Activated CD8-positive, alpha-beta memory T cell treated with anti-CD3 and anti-CD28 coated beads, Interleukin-2, amount 50 U/mL, for 24 hours (primary cell): ENCODE data around the gene ELOVL5.
A peak's percentile ranks its signal among the peaks of the same experiment; 100 is the strongest.
"Not testable (repeated sequence)": the region's sequence is repeated elsewhere in the genome, so short reads cannot be mapped to it uniquely, and the experiment has no call there.

Experiments
- DNase-seq: peaks from one replicate; pipeline ENCODE4 v3.0.0-alpha.2; 2020; ENCODE audit errors: extremely low read depth

The ELOVL5 gene

GRCh38 chr6:53348371-53349208, at the start of gene ELOVL5:
TSS of gene ELOVL5 (minus strand) at chr6:53348950. CDS start at chr6:53295699, 53,251 bp downstream.
- DNase-seq: peak; percentile 97

GRCh38 chr6:53397283-53397682, 48.5 kb upstream of the ELOVL5 start:
- no peak for DNase-seq

GRCh38 chr6:53395986-53396385, 47.2 kb upstream of the ELOVL5 start:
- DNase-seq: no peak

DNA sequence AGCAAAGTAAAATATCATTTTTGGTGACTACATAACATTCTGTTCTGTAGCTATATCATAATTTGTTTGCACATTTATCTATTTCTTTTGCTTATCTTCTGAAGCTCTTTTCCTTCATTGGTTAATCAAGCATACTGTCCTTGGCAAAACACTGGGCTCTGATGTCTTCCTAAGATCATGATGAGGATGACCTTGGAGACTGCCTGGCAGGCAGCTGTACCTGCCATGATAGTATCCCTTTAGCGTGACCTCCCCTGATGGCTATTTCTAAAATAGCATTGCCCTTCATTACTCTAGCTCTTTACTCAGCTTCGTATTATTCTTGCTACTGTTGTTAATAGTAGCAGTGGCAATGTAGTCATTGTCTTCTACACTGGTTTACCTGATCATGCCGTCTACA, 46.0 kb upstream of the ELOVL5 start:
- no peak for DNase-seq

DNA sequence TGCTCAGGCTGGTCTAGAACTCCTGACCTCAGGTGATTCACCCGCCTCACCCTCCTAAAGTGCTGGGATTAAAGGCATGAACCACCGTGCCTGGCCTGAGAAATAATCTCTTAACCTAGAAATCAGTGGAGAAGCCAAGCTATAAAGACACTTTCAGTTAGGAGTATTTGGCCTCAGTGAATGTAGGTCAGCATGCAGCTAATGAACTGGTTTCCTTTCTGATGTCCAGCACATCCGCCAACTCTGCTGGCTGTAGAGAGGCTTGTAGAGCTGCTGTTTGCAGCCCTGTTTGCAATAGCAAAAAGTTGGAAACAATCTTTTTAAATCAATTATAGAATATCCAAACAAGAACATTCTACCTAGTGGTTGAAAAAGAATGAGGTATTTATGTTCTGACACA, 42.4 kb upstream of the ELOVL5 start:
- DNase-seq: no peak

GRCh38 chr6:53390010-53390409, 41.3 kb upstream of the ELOVL5 start:
- no peak for DNase-seq

GRCh38 chr6:53388615-53389014, 39.9 kb upstream of the ELOVL5 start:
- DNase-seq: not testable (repeated sequence)

DNA sequence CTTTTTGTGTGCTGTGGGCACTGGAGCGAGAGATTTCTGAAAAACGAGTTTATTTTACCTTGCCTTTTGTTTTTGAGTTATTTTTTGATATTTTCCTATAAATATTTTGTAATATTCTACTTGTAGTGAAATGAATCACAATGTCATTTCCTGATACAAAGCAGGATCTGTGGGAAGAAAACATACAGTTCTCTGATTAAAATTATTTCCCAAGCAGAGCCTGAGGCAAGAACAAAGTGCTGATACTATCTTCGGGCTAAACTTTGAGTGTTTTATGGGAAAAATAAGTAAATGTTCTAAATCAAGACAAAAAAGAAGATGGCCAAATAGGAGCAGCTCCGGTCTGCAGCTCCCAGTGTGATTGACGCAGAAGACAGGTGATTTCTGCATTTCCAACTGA, 33.7 kb upstream of the ELOVL5 start:
- no peak for DNase-seq

- DNase-seq: no peak
Measured at GRCh38 chr6:53378208-53378607, 29.5 kb upstream of the ELOVL5 start.

DNA sequence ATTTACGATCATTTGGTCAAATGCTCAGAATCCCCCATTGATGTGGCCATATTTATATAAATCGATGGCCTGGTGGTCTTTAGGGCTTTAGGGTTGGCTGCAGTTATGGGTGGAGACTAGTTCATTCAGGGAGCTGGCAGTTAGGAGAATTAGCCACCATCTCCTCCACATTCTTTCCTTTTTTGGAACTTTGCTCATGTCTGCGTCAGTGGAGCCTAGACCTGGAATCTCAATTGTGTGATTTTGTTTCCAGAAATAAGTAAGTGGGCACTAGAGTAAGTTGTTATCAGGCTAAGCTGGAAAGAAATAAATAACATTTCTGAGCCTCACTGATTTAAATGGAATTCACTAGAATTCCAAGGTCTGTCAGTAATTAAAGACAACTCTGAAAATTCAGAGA, 29.0 kb upstream of the ELOVL5 start:
- no peak for DNase-seq

GRCh38 chr6:53377289-53377688, 28.5 kb upstream of the ELOVL5 start:
- no peak for DNase-seq

DNA sequence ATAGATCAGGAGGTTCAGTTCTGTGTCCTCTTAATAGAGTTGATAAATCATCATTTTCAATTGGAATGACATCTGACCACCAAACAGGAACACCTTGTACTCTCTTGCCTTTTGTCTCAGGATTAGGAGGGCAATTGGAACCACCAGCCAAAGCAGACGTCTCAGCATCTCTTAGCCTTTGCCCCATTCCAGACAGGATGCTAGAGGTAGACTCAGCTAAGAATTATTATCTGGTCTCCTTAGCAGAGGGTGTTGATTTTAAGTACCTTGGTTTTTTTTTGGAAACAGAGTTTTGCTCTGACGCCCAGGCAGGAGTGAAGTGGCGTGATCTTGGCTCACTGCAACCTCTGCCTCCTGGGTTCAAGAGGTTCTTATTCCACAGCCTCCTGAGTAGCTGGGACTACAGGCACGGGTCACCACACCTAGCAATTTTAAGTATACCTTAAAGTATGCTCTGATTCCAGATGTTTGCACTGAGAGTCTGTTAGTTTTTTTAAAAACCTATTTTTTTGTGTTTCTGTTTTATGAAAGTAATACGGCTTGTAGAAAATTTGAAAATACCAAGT, 28.0 kb upstream of the ELOVL5 start:
- DNase-seq: no peak

GRCh38 chr6:53375847-53376246, 27.1 kb upstream of the ELOVL5 start:
- DNase-seq: no peak

- DNase-seq: no peak
Measured at GRCh38 chr6:53373638-53374037, 24.9 kb upstream of the ELOVL5 start.

DNA sequence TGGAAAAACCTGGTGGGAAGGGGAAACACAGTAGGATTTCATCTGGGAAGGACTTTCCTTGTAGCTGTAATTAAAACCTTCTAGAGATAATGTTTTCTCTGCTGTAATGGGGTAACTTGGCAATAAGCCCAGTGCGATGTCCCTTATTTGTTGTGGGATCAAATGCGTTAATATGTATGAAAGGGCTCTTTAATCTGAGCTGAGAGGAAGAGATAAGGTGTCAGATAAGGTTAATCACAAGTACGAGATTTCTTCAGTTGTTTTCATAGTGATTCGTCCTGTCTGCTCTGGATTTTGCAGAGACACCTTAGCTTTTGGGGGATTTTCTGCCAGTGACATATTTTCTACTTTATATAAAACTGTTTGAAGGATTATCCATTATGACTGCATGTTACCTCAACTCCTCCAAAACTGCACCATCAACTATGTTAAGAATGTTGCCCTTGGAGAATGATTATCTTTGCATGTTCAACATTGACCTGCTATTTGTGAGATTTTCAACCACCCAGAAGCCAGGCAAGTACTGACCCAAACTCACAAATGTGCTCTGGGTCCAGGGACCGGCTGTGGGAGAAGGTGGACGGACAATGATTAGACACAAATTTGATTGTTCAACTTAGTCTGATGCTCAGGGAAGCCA, 21.2 kb upstream of the ELOVL5 start:
- no peak for DNase-seq

DNA sequence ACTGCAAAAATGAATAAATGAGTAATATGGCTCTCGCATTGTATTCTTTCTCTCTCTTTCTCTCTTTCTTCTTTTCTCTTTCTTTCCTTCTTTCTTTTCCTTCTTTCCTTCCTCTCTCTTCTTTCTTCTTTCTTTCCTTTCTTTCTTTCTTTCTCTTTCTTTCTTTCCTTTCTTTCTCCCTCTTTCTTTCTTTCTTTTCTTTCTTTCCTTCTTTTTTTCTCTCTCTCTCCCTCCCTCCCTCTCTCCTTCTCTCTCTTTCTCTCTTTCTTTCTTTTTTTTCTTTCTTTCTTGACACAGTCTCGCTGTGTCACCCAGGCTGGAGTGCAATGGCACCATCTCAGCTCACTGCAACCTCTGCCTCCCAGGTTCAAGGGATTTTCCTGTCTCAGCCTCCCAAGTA, 20.3 kb upstream of the ELOVL5 start:
- no peak for DNase-seq

- DNase-seq: no peak
Measured at GRCh38 chr6:53366128-53366641, 17.4 kb upstream of the ELOVL5 start.

DNA sequence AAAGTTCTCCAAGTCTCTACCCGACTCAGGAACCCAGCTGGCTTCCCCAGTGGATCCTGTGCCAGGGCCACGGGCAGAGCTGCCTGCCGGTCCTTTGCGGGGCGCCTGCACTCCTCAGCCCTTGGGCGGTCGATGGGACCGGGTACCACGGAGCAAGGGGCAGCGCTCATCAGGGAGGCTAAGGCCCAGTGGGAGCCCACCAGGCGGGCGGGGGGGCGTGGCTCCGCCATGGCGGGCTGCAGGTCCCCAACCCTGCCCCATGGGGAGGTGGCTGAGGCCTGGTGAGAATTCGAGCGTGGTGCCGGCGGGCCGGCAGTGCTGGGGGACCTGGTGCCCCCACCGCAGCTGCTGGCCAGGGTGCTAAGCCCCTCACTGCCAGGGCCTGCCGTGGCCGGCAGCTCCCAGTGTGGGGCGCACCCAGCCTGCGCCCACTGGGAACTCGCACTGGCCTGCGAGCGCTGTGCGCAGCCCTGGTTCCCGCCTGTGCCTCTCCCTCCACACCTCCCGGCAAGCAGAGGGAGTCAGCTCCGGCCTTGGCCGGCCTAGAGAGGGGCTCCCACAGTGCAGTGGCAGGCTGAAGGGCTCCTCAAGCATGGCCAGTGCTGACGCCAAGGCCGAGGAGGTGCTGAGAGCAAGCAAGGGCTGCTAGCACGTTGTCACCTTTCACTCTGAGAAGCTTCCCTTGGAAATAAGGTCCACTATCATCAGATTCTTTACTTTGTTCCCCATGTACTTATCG, 14.8 kb upstream of the ELOVL5 start:
- DNase-seq: no peak

- no peak for DNase-seq
Measured at GRCh38 chr6:53361549-53362031, 12.8 kb upstream of the ELOVL5 start.

- DNase-seq: no peak
Measured at GRCh38 chr6:53360093-53360912, 11.6 kb upstream of the ELOVL5 start.

DNA sequence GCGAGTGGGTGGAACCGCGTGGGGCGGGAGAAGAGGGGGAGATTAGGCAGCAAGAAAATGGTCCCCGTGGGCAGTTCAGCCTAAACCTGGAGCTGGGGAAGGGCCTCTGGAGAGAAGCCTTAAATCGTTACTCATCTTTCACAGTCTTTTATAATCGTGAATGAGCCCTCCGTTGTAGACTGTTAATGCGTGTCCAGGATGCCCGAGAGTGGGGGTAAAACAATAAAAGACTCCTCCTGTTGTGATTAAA, 11.0 kb upstream of the ELOVL5 start:
- DNase-seq: no peak
